ENCODE data around the gene TTC31. TPM values are rescaled to one million over a fixed set of nuclear protein-coding genes. Genes with fewer than 3 reads are reported as not detected.
A peak's percentile ranks its signal among the peaks of the same experiment; 100 is the strongest.

TTC31 gene
- total RNA-seq, 2 experiments from 2014 or later: 20.6 to 26.1 TPM

GRCh38 chr2:74472086-74472944, 10.6 kb upstream of the TTC31 start, which contains the start of gene MRPL53:
Gene MRPL53 (minus strand): TSS chr2:74472680. CDS start chr2:74472660, 20 bp downstream.
- Mint-ChIP-seq H3K9me3 (no peaks in the 10 kb centered on the region), H3K27ac (peak within 1 kb of the TSS; percentile 96), H3K36me3 (ENCODE audit: low read depth) (peaks cover 41% of the 10 kb centered on the region), H3K4me1 (ENCODE audit: low read depth) (peaks cover 25% of the 10 kb centered on the region), H3K4me3 (peak within 1 kb of the TSS; percentile 95), H3K27me3 (no peaks in the 10 kb centered on the region)
- CTCF ChIA-PET: interaction anchor here (0.9 to 2.1 kb wide), 5 partner anchors 11 to 81 kb away, joined by 3 to 21 read pairs (median 5); partner anchors contain the start of genes CCDC142, INO80B, TTC31 and WBP1
- ATAC-seq (ENCODE audit: poor library complexity) (peak; percentile 92), DNase-seq (peak; percentile 96 to 99 (median 97))
- peak within 1 kb of the TSS; percentile 85 to 91 for H3K27ac ChIP-seq (ENCODE audit: low read depth in 1 of 2, low read length in 2 of 2)
- no peaks in the 10 kb centered on the region for H3K27me3 ChIP-seq (ENCODE audit: control insufficient read depth in 1 of 2, insufficient read depth in 2 of 2, low read length in 2 of 2)
- H3K36me3 ChIP-seq (ENCODE audit: insufficient read depth, low read length): peaks cover 22% of the 10 kb centered on the region
- H3K4me1 ChIP-seq (ENCODE audit: insufficient read depth, low read length): peaks cover 30% of the 10 kb centered on the region
- no peaks in the 10 kb centered on the region for H3K9me3 ChIP-seq (ENCODE audit: control insufficient read depth in 1 of 2, insufficient read depth in 1 of 2, low read length in 2 of 2)
- H3K4me3 ChIP-seq (ENCODE audit: low read length): peak within 1 kb of the TSS; percentile 80
- no peak for TF ChIP-seq CTCF (IDR thresholded peaks at IDR 0.05)
- intact Hi-C loops (cut with DNase I, micrococcal nuclease): loop anchor here (1.0 to 5.0 kb wide), 6 partner anchors 10 to 80 kb away; partner anchors contain the start of genes C2orf81 (in 1 of the 2), CCDC142 (in 1 of the 2), INO80B (in 1 of the 2) and TTC31 (in 1 of the 2)
- POLR2A ChIA-PET: interaction anchor here (0.9 to 9.1 kb wide), 16 partner anchors 10 to 735 kb away, joined by 3 to 225 read pairs (median 5); partner anchors contain the start of genes AUP1, C2orf81, CCDC142 and DQX1

GRCh38 chr2:74472945-74473258, 10.0 kb upstream of the TTC31 start:
- Mint-ChIP-seq H3K9me3 (no peaks in the 10 kb centered on the region), H3K27ac (peak overlapping the region; percentile 96), H3K27me3 (no peaks in the 10 kb centered on the region), H3K36me3 (ENCODE audit: low read depth) (peaks cover 45% of the 10 kb centered on the region), H3K4me1 (ENCODE audit: low read depth) (peaks cover 25% of the 10 kb centered on the region), H3K4me3 (peak overlapping the region; percentile 95)
- Histone ChIP-seq H3K27ac (ENCODE audit: low read depth in 1 of 2, low read length in 2 of 2) (peak overlapping the region; percentile 85 to 91), H3K4me3 (ENCODE audit: low read length) (peak overlapping the region; percentile 80), H3K36me3 (ENCODE audit: insufficient read depth, low read length) (peaks cover 27% of the 10 kb centered on the region), H3K9me3 (ENCODE audit: control insufficient read depth in 1 of 2, insufficient read depth in 1 of 2, low read length in 2 of 2) (no peaks in the 10 kb centered on the region), H3K27me3 (ENCODE audit: control insufficient read depth in 1 of 2, insufficient read depth in 2 of 2, low read length in 2 of 2) (no peaks in the 10 kb centered on the region), H3K4me1 (ENCODE audit: insufficient read depth, low read length) (peaks cover 30% of the 10 kb centered on the region)
- ChIA-PET CTCF (interaction anchor here (1.0 to 2.1 kb wide), 4 partner anchors 10 to 81 kb away, joined by 3 to 21 read pairs (median 6); partner anchors contain the start of genes CCDC142, TTC31 and WBP1), POLR2A (interaction anchor here (0.9 to 9.1 kb wide), 16 partner anchors 9 to 736 kb away, joined by 3 to 225 read pairs (median 5); partner anchors contain the start of genes AUP1, C2orf81, CCDC142 and DQX1)
- ATAC-seq (ENCODE audit: poor library complexity) (no peak), DNase-seq (no peak)
- TF ChIP-seq CTCF (IDR thresholded peaks at IDR 0.05): no peak
- intact Hi-C loops (cut with DNase I, micrococcal nuclease): loop anchor here (1.0 to 5.0 kb wide), 6 partner anchors 9 to 81 kb away; partner anchors contain the start of genes C2orf81 (in 1 of the 2), CCDC142 (in 1 of the 2), INO80B (in 1 of the 2) and TTC31 (in 1 of the 2)

- Histone ChIP-seq H3K4me1 (ENCODE audit: insufficient read depth, low read length) (peaks cover 30% of the 10 kb centered on the region), H3K9me3 (ENCODE audit: control insufficient read depth in 1 of 2, insufficient read depth in 1 of 2, low read length in 2 of 2) (no peaks in the 10 kb centered on the region), H3K36me3 (ENCODE audit: insufficient read depth, low read length) (peaks cover 27% of the 10 kb centered on the region), H3K27me3 (ENCODE audit: control insufficient read depth in 1 of 2, insufficient read depth in 2 of 2, low read length in 2 of 2) (no peaks in the 10 kb centered on the region), H3K4me3 (ENCODE audit: low read length) (no peak overlapping the region), H3K27ac (ENCODE audit: low read depth in 1 of 2, low read length in 2 of 2) (no peak overlapping the region)
- Mint-ChIP-seq H3K9me3 (no peaks in the 10 kb centered on the region), H3K4me3 (no peak overlapping the region), H3K27ac (no peak overlapping the region), H3K27me3 (no peaks in the 10 kb centered on the region), H3K36me3 (ENCODE audit: low read depth) (peaks cover 51% of the 10 kb centered on the region), H3K4me1 (ENCODE audit: low read depth) (peaks cover 30% of the 10 kb centered on the region)
- no peak for TF ChIP-seq CTCF (IDR thresholded peaks at IDR 0.05)
- no peak for ATAC-seq (ENCODE audit: poor library complexity)
- intact Hi-C loops (cut with DNase I, micrococcal nuclease): loop anchor here (5.0 kb wide), 2 partner anchors 52 to 82 kb away; partner anchors contain the start of genes C2orf81 (in 1 of the 2) and WDR54 (in 1 of the 2)
- CTCF ChIA-PET: interaction anchor here (0.8 to 2.2 kb wide), 5 partner anchors 9 to 83 kb away, joined by 3 to 8 read pairs (median 3); partner anchors contain the start of genes CCDC142, MOGS and TTC31
- POLR2A ChIA-PET: interaction anchor here (0.7 to 9.1 kb wide), 3 partner anchors 8 to 44 kb away, joined by 4 to 225 read pairs (median 86); partner anchors contain the start of genes CCDC142, INO80B, TTC31 and WBP1
- no peak for DNase-seq
Observed at GRCh38 chr2:74474481-74474880, 8.4 kb upstream of the TTC31 start.
